Activated CD8-positive, alpha-beta memory T cell treated with anti-CD3 and anti-CD28 coated beads for 4 hours (primary cell): ENCODE measurements around the gene SSRP1.
"Not testable (repeated sequence)": the region's sequence is repeated elsewhere in the genome, so short reads cannot be mapped to it uniquely, and the experiment has no call there.

Experiments
- DNase-seq, 2 donors: peaks; one replicate each; pipeline ENCODE4 v3.0.0-alpha.2; 2020; ENCODE audit warnings: low read depth in 2 of 2

Gene SSRP1, protein sequence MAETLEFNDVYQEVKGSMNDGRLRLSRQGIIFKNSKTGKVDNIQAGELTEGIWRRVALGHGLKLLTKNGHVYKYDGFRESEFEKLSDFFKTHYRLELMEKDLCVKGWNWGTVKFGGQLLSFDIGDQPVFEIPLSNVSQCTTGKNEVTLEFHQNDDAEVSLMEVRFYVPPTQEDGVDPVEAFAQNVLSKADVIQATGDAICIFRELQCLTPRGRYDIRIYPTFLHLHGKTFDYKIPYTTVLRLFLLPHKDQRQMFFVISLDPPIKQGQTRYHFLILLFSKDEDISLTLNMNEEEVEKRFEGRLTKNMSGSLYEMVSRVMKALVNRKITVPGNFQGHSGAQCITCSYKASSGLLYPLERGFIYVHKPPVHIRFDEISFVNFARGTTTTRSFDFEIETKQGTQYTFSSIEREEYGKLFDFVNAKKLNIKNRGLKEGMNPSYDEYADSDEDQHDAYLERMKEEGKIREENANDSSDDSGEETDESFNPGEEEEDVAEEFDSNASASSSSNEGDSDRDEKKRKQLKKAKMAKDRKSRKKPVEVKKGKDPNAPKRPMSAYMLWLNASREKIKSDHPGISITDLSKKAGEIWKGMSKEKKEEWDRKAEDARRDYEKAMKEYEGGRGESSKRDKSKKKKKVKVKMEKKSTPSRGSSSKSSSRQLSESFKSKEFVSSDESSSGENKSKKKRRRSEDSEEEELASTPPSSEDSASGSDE

DNA sequence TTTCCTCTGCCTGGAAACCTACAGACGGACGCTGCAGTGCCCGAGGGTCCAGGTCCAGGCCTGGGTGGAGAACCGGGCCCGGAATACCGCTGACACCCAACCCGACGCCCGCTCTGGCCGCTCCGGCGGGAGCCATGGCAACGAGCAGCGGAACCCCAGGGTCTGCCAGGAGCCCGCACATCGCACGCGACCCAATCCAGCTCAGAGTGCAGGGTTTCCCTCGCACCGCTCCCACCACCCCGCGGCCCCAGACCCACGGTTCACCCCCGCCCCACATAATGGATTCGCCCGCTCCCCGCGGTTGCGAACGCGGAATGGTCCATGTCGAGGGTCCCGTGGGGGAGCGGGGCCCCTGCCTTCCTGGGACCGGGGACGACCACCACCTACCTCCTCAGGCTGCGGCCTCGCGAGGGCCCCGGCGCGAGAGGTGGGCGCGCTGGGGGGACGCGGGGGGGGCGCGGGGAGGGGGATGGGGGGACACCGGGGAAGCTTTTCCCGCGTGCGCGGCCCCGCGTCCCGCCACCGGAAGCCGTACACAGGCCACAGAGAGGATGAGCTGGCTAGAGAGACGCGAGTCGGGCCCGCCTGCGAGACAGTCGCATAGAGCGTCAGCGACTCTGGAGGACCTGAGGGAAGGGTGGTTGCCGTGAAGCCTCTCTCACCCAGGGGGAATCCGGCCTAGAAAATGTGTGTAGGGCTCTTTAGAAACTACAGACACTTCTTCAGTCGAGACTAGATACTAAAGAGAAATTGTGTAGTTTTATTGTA is at the start of gene SSRP1:
SSRP1 (minus strand) TSS at position 550 of the 768 bp plus-strand sequence. CDS start 771 bp downstream, outside the sequence.
- DNase-seq: peak; percentile 70 to 80

DNA sequence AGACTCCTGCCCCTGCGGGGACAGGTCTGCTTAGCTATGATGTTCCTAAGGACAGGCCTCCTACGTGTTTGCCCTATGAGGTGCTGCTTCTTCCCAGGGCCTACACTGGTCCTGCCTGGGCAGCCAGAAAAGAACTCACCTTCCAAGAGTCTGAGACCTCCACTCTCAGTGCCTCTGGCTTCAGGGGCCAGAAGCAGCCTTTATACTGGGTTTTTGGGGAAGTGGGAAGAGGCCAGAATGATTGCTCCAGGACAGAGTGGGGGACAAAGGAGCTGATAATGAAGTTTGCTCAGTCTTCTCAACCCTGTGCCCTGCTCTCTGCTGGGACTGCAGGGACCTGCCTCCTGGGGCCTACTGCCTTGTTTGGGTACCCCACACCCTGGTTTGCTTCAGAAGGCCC is 45.3 kb upstream of the SSRP1 start, which contains the start of gene PRG3:
PRG3 (minus strand) TSS at position 176 of the 400 bp plus-strand sequence. CDS start 442 bp downstream, outside the sequence.
- DNase-seq: no peak

DNA sequence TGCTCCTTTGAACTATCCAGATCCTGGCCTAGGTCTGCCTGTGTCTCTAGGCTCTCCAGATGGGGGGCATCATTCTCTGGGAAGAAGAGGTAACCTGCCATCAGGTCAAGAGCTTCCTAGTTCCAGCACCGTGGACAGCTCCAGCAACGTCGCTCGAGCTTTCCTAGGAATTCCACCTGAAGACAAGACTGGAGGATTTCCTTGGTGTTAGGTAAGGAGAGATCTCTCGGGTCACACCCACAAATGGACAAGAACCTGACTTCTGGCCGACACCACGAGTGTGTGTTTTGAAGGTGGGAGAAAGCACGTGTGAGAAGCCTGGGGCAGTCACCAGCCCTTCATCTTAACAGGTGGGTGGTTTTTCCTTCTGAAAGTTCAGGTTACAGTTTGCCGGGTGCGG is 44.0 kb upstream of the SSRP1 start:
- no peak for DNase-seq

DNA sequence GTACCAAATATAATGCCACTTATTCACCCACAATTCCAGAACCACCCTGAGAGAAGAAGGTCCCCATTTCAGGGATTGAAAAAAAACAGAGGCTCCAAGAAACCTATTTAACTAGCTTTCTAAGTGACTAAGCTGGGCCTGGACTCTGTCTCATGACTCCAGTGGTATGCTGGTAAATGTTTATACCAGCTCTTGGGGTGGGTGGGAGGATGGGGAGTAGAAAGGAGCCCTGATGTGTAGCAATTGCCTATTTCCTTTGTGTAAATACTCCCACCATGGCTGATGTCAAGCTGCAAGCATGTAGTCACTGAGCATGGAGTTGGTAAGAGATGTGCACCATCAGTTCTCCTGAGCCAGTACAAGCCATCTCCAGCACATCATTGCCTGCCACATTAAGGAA is 42.5 kb upstream of the SSRP1 start:
- no peak for DNase-seq

DNA sequence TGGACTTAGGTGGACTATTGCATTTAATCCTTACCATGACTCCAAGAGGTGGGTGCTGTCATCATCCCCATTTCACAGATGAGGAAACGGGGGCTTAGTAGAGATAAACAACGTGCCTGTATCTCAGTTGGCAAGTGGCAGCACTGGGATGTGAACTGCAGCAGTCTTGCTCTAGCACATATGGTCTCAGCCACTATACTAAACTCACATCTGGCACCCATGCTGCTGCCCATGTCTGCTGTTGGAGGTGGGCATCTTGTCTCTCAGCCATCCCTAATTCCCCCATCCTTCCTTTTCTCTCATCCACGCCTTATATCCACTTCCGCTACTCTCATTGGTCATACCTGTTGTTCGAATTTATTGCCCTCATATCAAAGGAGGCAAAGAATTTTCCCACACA is 41.4 kb upstream of the SSRP1 start:
- no peak for DNase-seq

DNA sequence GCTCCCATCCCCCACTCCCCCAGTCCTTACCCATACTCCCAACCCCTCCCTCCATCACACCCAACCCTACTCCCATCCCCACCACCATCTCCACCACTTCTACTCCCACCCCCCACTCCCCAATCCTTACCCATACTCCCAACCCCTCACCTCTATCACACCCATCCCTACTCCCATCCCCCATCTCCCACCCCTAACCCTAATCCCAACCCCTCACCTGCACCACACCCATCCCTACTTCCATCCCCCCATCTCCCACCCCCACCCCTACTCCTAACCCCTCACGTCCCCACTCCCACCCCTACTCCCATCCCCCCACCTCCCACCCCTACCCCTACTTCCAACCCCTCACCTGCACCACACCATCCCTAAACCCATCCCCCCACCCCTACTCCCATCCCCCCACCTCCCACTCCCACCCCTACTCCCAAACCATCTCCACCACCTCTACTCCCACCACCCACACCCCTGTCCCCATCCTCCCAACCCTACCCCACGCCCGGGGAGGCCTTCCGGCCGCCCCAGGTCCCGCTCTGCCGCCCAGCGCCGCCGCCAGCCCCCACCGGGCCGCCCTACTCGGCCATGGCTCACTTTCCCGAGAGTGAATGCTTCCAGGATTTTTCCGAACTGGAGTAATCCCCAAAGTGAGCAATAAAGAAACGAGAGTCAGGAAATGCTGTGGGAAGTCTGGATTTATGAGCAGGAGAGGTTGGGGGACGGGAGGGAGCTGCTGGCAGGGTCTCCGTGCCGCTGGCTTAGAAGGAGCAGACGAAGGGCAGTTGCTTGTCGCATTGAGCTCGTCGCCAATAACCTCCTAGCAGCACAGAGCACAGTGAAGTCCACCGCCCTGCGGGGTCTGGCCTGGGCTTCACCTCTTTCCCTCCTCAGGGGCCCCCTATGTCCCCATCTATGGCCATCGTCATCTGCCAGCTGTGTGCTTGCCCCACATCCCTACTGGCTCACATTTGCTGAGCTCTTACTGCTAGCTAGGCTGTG is 40.7 kb upstream of the SSRP1 start:
- no peak for DNase-seq

DNA sequence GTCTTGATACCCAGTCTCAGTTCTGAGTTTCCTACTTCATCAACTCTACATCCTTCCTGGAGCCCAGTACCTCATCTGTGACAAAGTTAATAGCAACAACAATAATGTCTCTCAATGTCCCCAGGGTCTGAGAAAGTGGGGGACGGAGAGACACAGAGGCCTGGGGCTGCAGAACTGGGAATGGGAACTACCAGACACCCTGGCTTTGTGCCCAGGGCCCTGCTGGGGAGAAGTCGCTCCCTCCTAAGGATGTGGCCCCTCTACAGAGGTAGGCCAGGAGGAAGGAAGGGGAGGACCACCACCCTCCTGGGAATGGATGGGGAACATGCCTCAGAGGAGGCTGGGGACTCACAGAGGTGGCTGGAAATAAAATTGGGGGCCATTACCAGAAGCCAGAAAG is 39.8 kb upstream of the SSRP1 start:
- DNase-seq: no peak

DNA sequence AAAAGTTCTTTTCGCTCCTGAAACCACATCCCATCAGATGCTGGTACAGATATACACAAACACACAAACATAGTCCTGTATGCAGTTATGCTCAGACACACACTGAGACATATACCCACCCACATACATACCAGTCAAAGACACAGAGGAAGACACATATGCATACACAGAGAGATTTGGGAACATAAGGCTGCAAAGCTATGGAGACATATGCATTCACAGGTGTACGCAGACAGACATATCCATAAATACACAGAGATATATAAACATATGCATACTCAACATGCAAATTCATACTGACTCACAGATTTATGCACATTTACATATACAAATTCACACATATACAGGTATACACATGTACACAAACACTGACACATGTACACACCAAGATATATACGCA is 39.3 kb upstream of the SSRP1 start:
- no peak for DNase-seq

DNA sequence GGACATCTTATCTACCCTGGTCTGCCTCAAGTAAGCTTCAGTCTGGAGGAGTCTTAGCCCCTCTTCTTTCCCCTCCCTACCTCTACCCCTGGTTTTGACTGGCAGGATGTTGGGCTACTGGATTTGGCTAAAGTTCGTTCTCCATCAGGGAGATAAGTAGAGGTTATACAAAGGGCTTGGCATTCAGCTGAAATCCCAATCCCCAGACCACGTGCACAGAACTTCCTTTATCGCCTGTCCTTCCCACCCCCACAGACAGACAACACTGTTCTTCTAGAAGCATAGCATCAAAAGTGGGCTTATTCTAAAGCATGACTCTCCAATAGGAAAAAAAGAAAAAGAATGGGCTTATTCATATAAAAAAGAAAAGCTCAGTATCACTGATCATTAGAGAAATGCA is 37.5 kb upstream of the SSRP1 start:
- DNase-seq: no peak

DNA sequence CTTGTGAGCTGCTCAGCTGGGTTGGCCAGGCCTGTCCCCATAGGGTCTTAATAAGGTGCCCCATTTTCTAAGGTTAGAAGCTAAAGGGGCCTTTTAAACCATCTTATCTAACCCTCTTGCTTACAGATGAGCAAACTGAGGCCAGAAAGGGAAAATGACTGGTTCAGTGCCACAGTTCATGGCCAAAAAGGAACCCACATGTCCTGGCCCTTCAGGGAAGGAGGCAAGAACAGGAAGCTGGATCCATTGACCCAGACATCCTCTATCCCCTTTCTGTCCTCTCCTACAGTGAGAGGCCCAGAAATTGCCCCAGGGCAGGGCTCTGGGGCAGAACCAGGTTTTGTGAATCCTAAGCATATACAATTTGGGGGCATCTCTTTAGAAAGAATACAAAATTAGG is 35.2 kb upstream of the SSRP1 start:
- DNase-seq: no peak

DNA sequence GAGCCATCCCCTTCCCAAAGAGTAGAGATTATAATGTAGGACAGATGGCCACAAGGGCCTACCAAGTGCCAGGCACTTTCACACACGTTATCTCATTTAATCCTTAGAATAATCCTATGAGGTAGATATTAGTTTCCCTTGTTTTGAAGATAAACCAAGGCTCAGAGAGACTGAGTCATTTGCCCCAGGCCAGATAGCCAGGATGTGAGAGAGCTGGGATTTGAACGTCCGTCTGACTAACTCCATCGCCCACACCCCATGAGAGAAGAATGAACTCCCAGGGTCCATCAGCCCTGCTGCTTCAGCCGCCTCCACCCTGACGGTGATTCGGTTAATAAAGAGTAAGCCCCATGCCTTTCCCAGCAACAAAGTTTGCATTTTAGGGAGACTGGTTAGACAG is 34.6 kb upstream of the SSRP1 start:
- no peak for DNase-seq

DNA sequence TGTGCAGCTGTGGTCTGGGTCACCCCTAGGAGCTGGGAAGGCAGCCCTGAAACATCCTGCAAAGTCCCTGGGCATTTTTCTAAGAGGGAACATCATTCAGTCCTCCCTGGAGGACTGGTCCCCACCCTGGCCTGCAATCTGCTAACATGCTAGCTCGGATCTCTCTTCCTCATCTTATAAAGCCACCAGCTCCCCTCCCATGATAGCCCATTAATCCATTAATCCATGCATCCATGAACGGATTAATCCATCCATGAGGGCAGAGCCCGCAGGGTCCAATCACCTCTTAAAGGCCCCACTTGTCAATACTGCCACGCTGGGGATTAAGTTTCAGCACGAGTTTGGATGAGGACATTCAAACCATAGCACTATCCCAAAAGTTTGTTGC is 33.1 kb upstream of the SSRP1 start:
- DNase-seq: no peak

DNA sequence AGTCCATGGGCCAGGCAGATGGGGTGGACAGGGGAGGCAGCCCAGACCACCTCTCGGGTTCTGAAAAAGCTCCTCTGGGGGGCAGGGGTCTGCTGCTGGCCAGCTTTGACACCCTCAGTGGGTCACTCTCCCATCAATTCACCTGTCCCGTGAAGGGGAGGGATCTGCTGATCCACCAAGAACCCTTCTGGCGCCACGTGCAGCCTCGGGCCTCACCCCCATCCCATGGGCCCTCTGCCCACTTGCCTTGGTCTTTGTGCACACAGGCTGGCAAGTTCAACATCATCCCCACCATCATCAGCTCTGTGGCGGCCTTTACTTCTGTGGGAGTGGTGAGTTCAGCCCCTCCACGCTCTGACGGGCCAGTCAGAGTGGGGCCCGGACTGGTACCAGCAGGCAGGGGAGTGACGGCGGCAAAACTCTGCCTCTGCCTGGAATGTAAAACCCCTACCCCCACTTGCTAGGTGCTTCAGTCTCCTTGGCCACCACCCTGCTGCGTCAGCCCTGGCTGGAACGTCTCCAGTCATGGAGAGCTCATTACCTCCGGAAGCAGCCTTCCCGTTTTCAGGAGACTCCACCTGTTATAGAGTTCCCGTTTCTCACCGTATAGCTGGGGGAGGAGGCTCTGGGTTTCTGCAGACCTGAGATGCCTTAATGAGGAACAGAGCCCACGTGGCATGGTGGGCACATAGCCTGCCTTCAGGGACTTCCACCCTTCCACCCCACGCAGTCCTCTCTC is 32.6 kb upstream of the SSRP1 start:
- no peak for DNase-seq

DNA sequence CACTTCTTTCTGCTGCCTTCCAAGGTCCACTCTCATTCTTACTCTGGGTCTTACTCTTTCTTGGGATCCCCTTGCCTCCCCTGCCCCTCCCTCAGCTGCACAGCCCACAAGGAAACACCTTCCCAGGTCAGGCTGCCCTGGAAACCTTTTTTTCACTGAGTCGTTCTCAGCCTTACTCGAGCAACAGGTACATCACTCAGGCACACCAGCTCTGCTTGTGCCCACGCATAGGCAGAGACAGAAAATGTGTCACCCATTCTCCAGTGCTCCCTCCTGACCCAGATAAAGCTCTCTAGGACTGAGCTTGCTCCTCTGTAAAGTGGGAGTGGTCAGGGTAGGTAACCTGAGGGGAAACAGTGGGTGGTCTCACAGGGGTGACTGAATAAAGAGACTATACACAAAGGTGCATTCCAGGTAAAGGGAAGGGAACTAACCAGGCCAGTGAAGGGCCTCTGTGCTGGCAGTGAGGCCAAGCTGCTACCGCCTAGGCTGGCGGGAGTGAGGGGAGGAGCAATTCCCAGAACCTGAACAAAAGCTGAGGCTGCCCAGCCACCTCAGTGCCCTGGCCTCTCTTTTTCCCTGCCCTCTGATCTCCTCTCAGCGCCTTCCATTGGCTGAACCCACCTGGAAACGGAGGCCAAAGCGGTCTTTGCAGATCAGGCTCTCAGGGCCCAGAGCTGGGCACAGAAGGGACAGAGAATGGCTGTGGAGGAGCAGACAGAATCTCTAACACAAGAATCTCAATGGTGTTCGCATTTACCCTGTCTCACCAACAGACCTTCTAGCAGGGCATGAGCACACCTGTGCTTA is 29.4 kb upstream of the SSRP1 start:
- no peak for DNase-seq

DNA sequence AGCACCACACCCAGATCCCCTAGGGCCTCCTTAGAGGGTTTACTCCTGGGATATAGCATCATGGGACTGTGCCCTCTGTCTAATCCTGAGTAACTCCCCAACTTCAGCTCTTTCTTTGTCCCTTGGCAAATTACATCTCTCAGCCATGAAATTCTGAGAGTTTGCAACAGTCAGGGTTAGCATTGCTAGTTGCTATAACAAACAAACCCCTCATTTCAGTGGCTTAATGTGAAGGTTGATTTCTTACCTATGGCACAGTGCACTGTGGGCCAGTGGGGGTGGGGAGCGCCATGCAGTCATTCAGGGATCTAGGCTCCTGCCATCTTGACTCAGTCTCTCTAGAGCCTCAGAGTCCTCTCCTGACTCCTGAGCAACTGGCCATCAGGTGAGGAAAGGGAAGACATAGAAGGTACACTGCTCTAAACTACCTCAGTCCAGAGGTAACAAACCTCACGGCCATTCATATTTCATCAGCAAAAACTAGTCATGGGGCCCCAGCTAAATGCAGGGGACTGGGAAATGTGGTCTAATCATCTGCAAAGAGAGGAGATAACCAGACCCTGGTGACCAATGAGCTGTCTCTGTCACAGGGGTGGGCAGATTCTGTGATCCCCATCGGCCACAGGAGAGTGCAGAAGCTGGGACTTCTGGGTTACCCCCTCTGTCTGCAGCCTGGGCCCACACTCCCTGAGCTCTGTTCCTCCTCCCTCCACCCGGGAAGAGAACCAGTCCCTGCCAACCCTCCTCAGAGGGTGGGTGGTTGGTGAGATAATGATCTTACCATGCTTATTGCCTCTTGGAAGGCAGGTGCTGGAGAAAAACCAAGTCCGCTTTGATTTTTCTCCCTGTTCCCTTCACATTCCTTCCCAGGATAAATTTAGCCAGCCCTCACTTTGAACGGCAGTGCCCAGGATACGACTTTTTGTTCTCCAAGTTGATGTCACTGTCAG is 27.7 kb upstream of the SSRP1 start:
- DNase-seq: no peak

DNA sequence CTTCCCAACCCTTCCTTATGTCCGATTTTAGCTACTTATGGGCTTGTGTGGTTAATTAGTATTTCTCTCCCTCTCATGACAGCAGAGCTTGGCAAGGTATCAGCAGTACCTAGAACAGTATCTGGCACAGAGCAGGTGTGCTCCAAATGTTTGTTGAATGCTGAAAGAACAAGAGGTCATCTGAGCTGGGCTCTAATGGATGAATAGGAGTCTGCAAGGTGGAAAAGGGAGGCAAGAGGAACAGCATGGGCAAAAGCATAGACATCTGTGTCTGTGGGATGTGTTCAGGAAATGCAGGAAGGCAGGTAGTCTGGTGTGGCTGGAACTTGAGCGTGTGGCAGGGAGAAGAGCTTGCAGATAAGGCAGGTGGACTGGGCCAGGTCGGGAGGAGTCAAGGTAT is 26.2 kb upstream of the SSRP1 start:
- no peak for DNase-seq

DNA sequence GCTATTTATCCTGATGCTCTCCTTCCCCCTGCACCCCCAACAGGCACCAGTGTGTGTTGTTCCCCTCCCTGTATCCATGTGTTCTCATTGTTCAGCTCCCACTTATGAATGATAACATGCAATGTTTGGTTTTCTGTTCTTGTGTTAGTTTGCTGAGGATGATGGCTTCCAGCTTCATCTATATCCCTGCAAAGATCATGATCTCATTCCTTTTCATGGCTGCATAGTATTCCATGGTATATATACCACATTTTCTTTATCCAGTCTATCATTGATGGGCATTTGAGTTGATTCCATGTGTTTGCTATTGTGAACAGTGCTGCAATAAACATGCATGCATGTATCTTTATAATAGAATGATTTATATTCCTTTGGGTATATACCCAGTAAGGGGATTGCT is 25.7 kb upstream of the SSRP1 start:
- not testable (repeated sequence) for DNase-seq

DNA sequence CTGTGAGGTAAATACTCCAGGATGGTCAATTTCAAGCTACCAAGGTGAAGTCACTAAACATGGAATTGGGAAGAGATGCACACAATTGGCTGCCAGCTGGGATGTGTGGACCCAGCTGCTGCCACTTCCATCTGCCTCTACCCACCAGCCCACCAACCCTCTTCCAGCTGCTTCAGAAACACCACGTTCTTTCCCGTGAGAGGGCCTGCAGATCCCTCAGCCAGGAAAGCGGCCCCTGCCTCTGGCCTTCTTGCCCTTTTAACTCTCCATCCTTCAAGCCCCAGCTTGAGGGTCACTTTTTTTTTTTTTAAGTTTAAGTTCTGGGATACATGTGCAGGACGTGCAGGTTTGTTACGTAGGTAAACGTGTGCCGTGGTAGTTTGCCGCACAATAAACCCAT is 25.3 kb upstream of the SSRP1 start:
- no peak for DNase-seq
